Keratinocyte (primary cell): ENCODE results near the gene SACS.

Source experiments
- CTCF ChIP-seq, 3 experiments: IDR thresholded peaks in 1 of 3; conservative IDR thresholded peaks in 1 of 3; optimal IDR thresholded peaks in 1 of 3; 2 replicates in 2 of 3; 3 replicates in 1 of 3; pipeline versions ENCODE3 to v1.5.1; 2011; ENCODE audit warnings: low read length in 3 of 3, mild to moderate bottlenecking in 3 of 3, moderate library complexity in 2 of 3, control low read depth in 1 of 3, inconsistent platforms in 1 of 3; ENCODE audit not compliant: insufficient read depth in 2 of 3; ENCODE audit errors: extremely low read depth in 1 of 3
- EZH2 ChIP-seq: IDR thresholded peaks from one replicate; pipeline ENCODE4 v1.6.1; 2012; ENCODE audit warnings: inconsistent platforms, mild to moderate bottlenecking, low read length, moderate library complexity

- no peak for TF ChIP-seq CTCF (optimal IDR thresholded peaks at IDR 0.05 in 1 of 3, IDR thresholded peaks at IDR 0.05 in 1 of 3, conservative IDR thresholded peaks at IDR 0.05 in 1 of 3; ENCODE audit: extremely low read depth in 1 of 3, insufficient read depth in 2 of 3, low read length in 3 of 3)
- TF ChIP-seq EZH2 = no peak
Measured at GRCh38 chr13:23430664-23431063, 2.8 kb downstream of the SACS start.
